H9 (cell line): ENCODE results near the gene CYBA. TPM values are rescaled to one million over a fixed set of nuclear protein-coding genes. Genes with fewer than 3 reads are reported as not detected.

Experiments
- DNase-seq: peaks from one replicate; pipeline ENCODE4 v3.0.0-alpha.2; 2017
- H2AFZ ChIP-seq: one replicate; pipeline ENCODE4 v1.6.1; 2013; ENCODE audit warnings: mild to moderate bottlenecking, low read length, control low read depth, moderate library complexity
- H2AK5ac ChIP-seq: 2 replicates; pipeline ENCODE4 v1.6.1; 2013; ENCODE audit warnings: low read length, control low read depth, mixed read lengths; ENCODE audit not compliant: insufficient read length
- H2BK120ac ChIP-seq: one replicate; pipeline ENCODE4 v1.6.1; 2013; ENCODE audit warnings: low read depth, mild to moderate bottlenecking, low read length, control low read depth, inconsistent platforms; ENCODE audit not compliant: poor library complexity, severe bottlenecking
- H2BK12ac ChIP-seq: 2 replicates; pipeline ENCODE4 v1.6.1; 2013; ENCODE audit warnings: low read length, control low read depth, mixed read lengths, low read depth; ENCODE audit not compliant: insufficient read length
- H2BK15ac ChIP-seq: 2 replicates; pipeline ENCODE4 v1.6.1; 2013; ENCODE audit warnings: low read depth, low read length, control low read depth
- H2BK20ac ChIP-seq: one replicate; pipeline ENCODE4 v1.6.1; 2013; ENCODE audit warnings: low read depth, mild to moderate bottlenecking, low read length, control low read depth, inconsistent platforms; ENCODE audit not compliant: poor library complexity, severe bottlenecking
- H2BK5ac ChIP-seq: 2 replicates; pipeline ENCODE4 v1.6.1; 2013; ENCODE audit warnings: low read length, control low read depth, mixed read lengths; ENCODE audit not compliant: insufficient read length
- H3K14ac ChIP-seq: 2 replicates; pipeline ENCODE4 v1.6.1; 2013; ENCODE audit warnings: low read length, control low read depth; ENCODE audit not compliant: insufficient read depth
- H3K18ac ChIP-seq: 2 replicates; pipeline ENCODE4 v1.6.1; 2013; ENCODE audit warnings: low read depth, mild to moderate bottlenecking, mixed read lengths, low read length, control low read depth; ENCODE audit not compliant: insufficient read length
- H3K23ac ChIP-seq: 2 replicates; pipeline ENCODE4 v1.6.1; 2013; ENCODE audit warnings: low read length, control low read depth, mixed read lengths, low read depth; ENCODE audit not compliant: insufficient read length
- H3K23me2 ChIP-seq: 2 replicates; pipeline ENCODE4 v1.6.1; 2013; ENCODE audit warnings: low read depth, mild to moderate bottlenecking, mixed read lengths, low read length, control low read depth; ENCODE audit not compliant: insufficient read length, poor library complexity, severe bottlenecking
- H3K27ac ChIP-seq: 2 replicates; pipeline ENCODE4 v1.5.1; 2013; ENCODE audit warnings: low read length, control low read depth, mixed read lengths, low read depth; ENCODE audit not compliant: insufficient read length
- H3K27me3 ChIP-seq: 2 replicates; pipeline ENCODE4 v1.6.1; 2013; ENCODE audit warnings: low read length, control low read depth, inconsistent platforms; ENCODE audit not compliant: insufficient read depth
- H3K4ac ChIP-seq: 2 replicates; pipeline ENCODE4 v1.6.1; 2013; ENCODE audit warnings: low read depth, mild to moderate bottlenecking, control low read depth, inconsistent platforms, low read length, moderate library complexity
- H3K4me1 ChIP-seq: 2 replicates; pipeline ENCODE4 v1.6.1; 2013; ENCODE audit warnings: low read length, control low read depth, inconsistent platforms; ENCODE audit not compliant: insufficient read depth
- H3K4me2 ChIP-seq: 2 replicates; pipeline ENCODE4 v1.6.1; 2013; ENCODE audit warnings: low read length, control low read depth, mixed read lengths; ENCODE audit not compliant: insufficient read length, insufficient read depth
- H3K56ac ChIP-seq: 2 replicates; pipeline ENCODE4 v1.6.1; 2013; ENCODE audit warnings: low read depth, mild to moderate bottlenecking, mixed read lengths, low read length, control low read depth; ENCODE audit not compliant: insufficient read length
- H3K79me1 ChIP-seq: 2 replicates; pipeline ENCODE4 v1.6.1; 2013; ENCODE audit warnings: low read depth, mild to moderate bottlenecking, moderate library complexity, low read length, control low read depth, inconsistent platforms; ENCODE audit not compliant: insufficient read depth, poor library complexity, severe bottlenecking
- H3K79me2 ChIP-seq: 2 replicates; pipeline ENCODE4 v1.6.1; 2013; ENCODE audit warnings: low read length, control low read depth, inconsistent platforms; ENCODE audit not compliant: insufficient read depth
- H3K9ac ChIP-seq: 2 replicates; pipeline ENCODE4 v1.6.1; 2013; ENCODE audit warnings: low read length, control low read depth, mixed read lengths; ENCODE audit not compliant: insufficient read length; ENCODE audit errors: extremely low read depth
- H3K9me3 ChIP-seq: one replicate; pipeline ENCODE4 v1.6.1; 2013; ENCODE audit warnings: low read depth, low read length, inconsistent platforms; ENCODE audit not compliant: control insufficient read depth
- H3T11ph ChIP-seq: one replicate; pipeline ENCODE4 v1.6.1; 2013; ENCODE audit warnings: mild to moderate bottlenecking, low read length, control low read depth, inconsistent platforms
- H4K20me1 ChIP-seq: one replicate; pipeline ENCODE4 v1.6.1; 2013; ENCODE audit not compliant: control insufficient read depth, insufficient read length, insufficient read depth
- H4K5ac ChIP-seq: 2 replicates; pipeline ENCODE4 v1.6.1; 2013; ENCODE audit warnings: low read depth, mild to moderate bottlenecking, mixed read lengths, low read length, control low read depth; ENCODE audit not compliant: insufficient read length
- H4K8ac ChIP-seq: replicated peaks from 2 replicates; pipeline ENCODE4 v1.6.1; 2013; ENCODE audit warnings: low read length, control low read depth, mixed read lengths, low read depth; ENCODE audit not compliant: insufficient read length
- H4K91ac ChIP-seq: 2 replicates; pipeline ENCODE4 v1.6.1; 2013; ENCODE audit warnings: low read depth, mild to moderate bottlenecking, moderate library complexity, mixed read lengths, low read length, control low read depth; ENCODE audit not compliant: insufficient read length
- H3K27ac Mint-ChIP-seq, 3 experiments: 2 replicates in 2 of 3; 3 replicates in 1 of 3; pipeline ENCODE4 v1.8.0; 2020 to 2021; ENCODE audit warnings: mixed read lengths in 3 of 3, mild to moderate bottlenecking in 1 of 3, moderate library complexity in 1 of 3
- H3K27me3 Mint-ChIP-seq: 2 replicates; pipeline ENCODE4 v1.8.0; 2021; ENCODE audit warnings: low read depth, mild to moderate bottlenecking, moderate library complexity, mixed read lengths
- H3K36me3 Mint-ChIP-seq, 3 experiments: 2 replicates in 2 of 3; 3 replicates in 1 of 3; pipeline ENCODE4 v1.8.0; 2020 to 2021; ENCODE audit warnings: low read depth in 3 of 3, mixed read lengths in 3 of 3; ENCODE audit not compliant: insufficient read depth in 1 of 3
- H3K4me1 Mint-ChIP-seq, 2 experiments: 2 replicates each; pipeline ENCODE4 v1.8.0; 2020; ENCODE audit warnings: mixed read lengths in 2 of 2
- H3K4me3 Mint-ChIP-seq, 2 experiments: 2 replicates in 1 of 2; 3 replicates in 1 of 2; pipeline ENCODE4 v1.8.0; 2020 to 2021; ENCODE audit warnings: mild to moderate bottlenecking in 2 of 2, mixed read lengths in 2 of 2, moderate library complexity in 1 of 2
- H3K9me3 Mint-ChIP-seq, 2 experiments: 2 replicates in 1 of 2; 3 replicates in 1 of 2; pipeline ENCODE4 v1.8.0; 2020; ENCODE audit warnings: mild to moderate bottlenecking in 2 of 2, mixed read lengths in 2 of 2, moderate library complexity in 1 of 2
- CTCF ChIP-seq: fragments of 200-600 bp; sonication (generic); conservative IDR thresholded peaks from 3 replicates; pipeline ENCODE4 v1.8.0; 2021; ENCODE audit warnings: antibody characterized with exemption, mild to moderate bottlenecking
- WGBS: extraction: QIAGEN DNeasy Blood & Tissue Kit; methylation state at CpG from one replicate; pipeline ENCODE4 v1.1.7; 2013; ENCODE audit warnings: missing lambda C conversion rate, low lambda C conversion rate, mixed read lengths; ENCODE audit not compliant: insufficient read length; ENCODE audit errors: extremely low coverage; 5-methylcytosine and 5-hydroxymethylcytosine counted together
- total RNA-seq: library from RNA; stranded (reverse); gene quantifications from 2 replicates; pipeline ENCODE4 v1.2.1, GENCODE V29; 2021

Gene CYBA
- total RNA-seq, 1 experiment from 2014 or later = 153 TPM

- TF ChIP-seq CTCF = no peak
- Mint-ChIP-seq H3K27ac (peak overlapping the region; percentile 30 to 78 (median 61); a peak in 4 of 7 replicates), H3K4me3 (no peak overlapping the region)
Measured at GRCh38 chr16:88614818-88615580, 35.9 kb downstream of the CYBA start.

More at GRCh38 chr16:88614818-88615580, 35.9 kb downstream of the CYBA start:
- no peak overlapping the region for H4K5ac ChIP-seq
- no peak for DNase-seq
- H2BK120ac ChIP-seq = no peak overlapping the region
- H3K9ac ChIP-seq = no peak overlapping the region
- H3K23ac ChIP-seq = no peak overlapping the region
- H3K14ac ChIP-seq = no peak overlapping the region
- H3K18ac ChIP-seq = no peak overlapping the region
- Mint-ChIP-seq H3K36me3 (peaks cover 15 to 55% (median 34%) of the 10 kb centered on the region in 3 experiments), H3K4me1 (peaks cover 6 to 33% of the 10 kb centered on the region in 2 experiments), H3K9me3 (no peaks in the 10 kb centered on the region), H3K27me3 (no peaks in the 10 kb centered on the region)
- no peak overlapping the region for H4K91ac ChIP-seq
- H2BK5ac ChIP-seq = no peak overlapping the region
- H3K23me2 ChIP-seq = no peaks in the 10 kb centered on the region
- no peak overlapping the region for H2AFZ ChIP-seq
- H3K4ac ChIP-seq = no peak overlapping the region
- no peak overlapping the region for H3K56ac ChIP-seq
- H3K79me1 ChIP-seq = no peaks in the 10 kb centered on the region
- H4K8ac ChIP-seq = no peak overlapping the region
- no peak overlapping the region for H2BK15ac ChIP-seq
- H3T11ph ChIP-seq = no peak overlapping the region
- H3K27me3 ChIP-seq = no peaks in the 10 kb centered on the region
- no peak overlapping the region for H3K4me2 ChIP-seq
- H3K27ac ChIP-seq = no peak overlapping the region
- H3K4me1 ChIP-seq = no peaks in the 10 kb centered on the region; the same call in 1 of the 2 replicates
- no peak overlapping the region for H2BK20ac ChIP-seq
- H3K9me3 ChIP-seq = no peaks in the 10 kb centered on the region
- H2AK5ac ChIP-seq = no peak overlapping the region
- no peaks in the 10 kb centered on the region; the same call in 1 of the 2 replicates for H3K79me2 ChIP-seq
- H4K20me1 ChIP-seq = no peaks in the 10 kb centered on the region
- no CpG with 5 or more reads among the region's 19 CpGs for WGBS
- H2BK12ac ChIP-seq = no peak overlapping the region
